Amniotic epithelial cell (primary cell): ENCODE results near the gene C13orf46.
"Not testable (repeated sequence)": the region's sequence is repeated elsewhere in the genome, so short reads cannot be mapped to it uniquely, and the experiment has no call there.

Source experiments
- DNase-seq: peaks from one replicate; pipeline ENCODE4 v3.0.0-alpha.2; 2010; ENCODE audit warnings: low read depth

C13orf46 gene

DNA sequence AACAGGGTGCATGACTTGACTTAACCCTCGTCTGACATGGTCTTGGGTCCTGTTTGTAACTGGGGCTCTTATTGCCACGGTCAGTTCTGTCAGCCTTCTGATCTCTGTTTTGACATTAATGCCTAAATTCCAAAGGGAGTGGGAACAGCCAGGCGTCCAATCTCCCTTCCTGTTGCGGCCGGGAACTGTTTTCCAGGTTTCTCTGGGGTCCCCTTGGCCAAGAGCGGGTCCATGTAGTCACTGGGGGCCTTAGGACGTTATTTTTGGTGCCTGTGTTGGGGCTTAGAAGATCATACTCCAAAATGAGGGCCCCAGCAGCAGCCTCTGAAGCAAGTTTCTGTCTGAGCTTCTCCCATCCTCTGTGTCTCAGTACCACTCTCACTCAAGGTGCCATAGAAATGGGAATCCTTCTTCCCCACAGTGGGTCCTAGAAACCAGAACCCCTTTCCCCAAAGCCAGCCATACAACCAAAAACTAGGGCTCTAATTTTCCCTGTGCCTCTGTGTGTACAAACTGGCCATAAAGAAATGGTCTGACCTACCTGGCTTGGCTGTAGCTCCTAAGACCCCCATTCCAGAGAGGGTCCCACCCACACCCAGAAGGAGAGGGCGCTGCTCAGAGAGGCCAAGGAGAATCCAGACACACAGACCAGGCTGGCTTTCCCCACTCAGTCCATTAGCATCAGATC, 50.4 kb downstream of the C13orf46 start:
- DNase-seq, result no peak

DNA sequence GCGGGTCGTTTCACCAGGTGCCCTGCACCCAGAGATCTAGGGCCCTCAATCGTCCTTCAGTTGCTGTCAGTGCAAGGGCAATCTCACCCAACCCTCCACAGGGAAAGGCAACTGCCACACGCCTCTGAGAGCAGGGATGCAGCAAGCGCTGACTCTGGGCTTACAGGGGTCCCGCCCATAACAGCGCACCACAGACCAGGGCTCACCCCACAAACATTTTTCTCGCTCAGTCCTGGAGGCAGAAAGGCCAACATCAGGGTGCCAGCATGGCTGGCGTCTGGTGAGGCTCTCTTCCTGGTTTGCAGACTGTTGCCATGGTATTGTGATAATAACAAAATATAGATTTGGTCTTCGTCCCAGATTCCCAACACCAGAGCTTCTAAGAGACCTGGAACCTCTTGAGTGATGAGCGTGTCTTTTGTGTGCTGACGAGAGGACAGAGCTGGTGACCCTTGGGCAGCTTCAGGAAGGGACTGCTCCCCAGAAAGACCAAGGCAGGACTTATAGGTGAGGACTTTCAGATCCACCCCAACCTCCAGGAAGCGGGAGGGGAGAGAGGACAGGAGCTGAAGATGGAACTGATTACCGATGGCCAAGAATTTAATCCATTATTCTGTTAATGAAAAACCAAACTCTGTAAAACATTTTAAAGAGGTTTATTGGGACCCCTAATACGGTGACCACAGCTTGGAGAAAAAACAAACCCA, 51.3 kb downstream of the C13orf46 start:
- no peak for DNase-seq

DNA sequence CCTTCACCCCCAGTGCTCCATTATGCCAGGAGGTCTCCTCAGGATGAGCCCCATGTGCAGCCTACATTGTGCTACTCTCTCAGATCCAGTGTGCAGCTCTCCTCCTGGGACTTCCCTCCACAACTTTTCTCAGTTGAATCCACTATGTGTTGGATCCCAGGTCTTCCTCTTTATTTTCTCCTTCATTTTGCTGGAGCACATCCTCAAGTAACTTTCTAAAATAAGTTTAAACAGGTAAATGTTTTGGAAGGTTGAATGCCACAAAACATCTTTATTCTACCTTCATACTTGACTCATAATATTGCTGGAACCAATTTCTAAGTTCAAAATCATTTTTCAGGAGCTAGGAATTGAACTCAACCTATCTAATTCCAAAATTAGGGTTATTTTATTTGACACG, 52.1 kb downstream of the C13orf46 start:
- no peak for DNase-seq

DNA sequence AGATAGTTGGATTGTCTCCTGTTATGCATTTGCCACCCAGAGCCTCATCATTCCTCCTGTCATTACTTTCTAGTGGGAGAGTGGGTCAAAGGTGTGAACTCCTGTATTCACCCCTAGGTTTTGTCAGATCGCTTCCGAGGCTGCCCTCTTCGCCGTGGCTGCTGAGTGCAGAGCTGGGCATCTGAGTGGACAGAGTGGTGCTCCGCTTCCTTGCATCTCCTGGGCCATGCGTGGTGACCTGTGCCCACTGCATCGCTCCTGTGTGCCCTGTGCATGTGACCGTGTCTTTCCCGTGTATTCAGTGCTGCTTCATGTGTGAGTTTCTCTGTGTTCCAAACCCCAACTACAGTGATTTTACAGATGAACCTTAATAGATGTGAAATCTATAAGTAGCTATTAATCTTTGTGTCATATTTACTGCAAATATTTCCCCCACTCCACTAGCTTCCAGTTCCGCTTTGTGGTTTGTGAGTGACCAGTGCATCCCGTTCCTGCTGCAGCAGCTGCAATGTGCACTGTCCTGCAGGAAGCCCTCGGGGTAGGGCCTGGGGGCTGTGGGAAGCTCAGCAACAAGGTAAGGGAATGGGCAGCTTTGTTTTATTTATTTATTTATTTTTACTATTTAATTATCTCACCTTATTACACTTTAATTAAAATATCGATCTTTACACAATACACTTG, 53.1 kb downstream of the C13orf46 start:
- no peak for DNase-seq

DNA sequence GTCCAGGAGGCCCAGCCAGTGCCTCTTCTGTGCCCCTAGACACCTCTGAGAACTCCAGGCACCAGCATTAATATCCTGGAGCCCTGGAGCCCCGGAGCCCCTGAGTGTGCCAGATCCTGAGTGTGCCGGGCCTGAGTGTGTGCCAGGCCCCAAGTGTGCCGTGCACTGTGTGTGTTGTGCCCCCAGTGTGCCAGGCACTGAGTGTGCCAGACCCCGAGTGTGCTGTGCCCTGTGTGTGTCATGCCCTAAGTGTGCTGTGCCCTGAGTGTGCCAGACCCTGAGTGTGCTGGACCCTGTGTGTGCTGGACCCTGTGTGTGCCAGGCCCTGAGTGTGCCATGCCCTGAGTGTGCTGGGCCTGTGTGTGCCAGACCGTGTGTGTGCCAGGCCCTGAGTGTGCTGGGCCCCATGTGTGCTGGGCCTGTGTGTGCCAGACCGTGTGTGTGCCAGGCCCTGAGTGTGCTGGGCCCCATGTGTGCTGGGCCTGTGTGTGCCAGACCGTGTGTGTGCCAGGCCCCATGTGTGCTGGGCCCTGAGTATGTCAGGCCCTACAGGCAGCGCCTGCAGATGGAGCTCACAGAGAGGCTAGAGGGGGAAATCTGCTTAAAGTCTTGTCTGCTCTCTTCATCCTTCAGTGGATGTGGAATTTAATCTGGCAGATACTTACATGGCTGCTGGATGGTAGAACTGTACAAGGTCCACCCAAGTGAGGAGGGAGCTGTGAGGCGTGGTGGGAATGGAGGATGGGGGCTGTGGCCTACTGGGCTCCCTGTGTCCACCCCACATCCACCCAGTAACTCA, 53.9 kb downstream of the C13orf46 start:
- DNase-seq, result no peak

DNA sequence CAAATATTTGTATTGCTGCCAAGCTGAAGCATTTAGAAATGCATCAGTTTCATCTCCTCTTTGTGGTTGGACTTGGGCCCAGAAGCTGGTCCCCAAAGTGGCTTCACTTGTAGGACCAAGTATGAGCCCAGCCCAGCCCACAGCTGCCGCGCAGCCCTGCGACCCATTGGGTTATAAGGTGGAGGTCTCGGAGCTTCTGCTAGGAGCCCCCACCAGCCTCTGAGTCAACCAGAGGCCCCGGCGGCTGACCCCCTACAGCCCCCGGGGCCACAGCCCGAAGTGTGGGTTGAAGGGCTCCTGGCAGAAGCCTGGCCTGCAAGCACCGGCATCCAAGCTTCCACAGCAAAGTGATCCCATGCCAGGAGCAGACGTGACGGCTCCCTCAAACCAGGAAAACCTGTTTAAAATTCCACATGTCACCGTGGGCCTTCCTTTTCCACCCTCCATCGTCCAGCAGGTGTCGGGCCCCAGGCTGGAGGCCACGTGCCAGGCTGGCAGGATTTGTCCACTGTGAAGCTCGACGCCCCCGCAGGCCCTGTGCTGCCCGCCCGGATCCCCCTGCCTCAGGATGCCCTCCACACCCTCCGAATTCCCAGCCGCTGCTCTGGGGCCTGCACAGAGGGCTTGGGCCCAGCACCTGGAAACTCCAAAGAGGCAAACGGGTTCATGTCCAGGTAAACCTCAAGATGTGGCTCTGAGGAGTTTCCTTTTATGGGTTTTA, 54.7 kb downstream of the C13orf46 start:
- DNase-seq, result no peak

DNA sequence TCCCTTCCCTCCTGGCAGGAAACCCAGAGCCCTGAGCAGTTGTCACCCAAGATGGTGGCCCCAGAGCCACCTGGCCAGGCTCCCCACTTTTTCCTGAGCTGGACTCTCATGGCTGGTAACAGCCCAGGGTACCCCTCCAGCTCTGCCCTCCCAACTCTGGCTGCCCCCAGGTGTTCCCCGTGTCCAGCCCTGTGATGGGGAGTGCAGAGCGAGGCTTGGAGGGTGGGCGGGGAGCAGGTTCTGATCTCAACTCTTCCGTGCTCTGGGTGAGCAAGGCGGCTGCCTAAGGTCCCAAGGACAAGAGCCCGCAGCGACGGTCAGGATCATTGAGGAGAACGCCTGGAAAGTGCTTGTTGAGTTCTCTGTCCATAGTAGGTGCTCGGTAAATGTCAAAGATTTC, 55.3 kb downstream of the C13orf46 start:
- no peak for DNase-seq

DNA sequence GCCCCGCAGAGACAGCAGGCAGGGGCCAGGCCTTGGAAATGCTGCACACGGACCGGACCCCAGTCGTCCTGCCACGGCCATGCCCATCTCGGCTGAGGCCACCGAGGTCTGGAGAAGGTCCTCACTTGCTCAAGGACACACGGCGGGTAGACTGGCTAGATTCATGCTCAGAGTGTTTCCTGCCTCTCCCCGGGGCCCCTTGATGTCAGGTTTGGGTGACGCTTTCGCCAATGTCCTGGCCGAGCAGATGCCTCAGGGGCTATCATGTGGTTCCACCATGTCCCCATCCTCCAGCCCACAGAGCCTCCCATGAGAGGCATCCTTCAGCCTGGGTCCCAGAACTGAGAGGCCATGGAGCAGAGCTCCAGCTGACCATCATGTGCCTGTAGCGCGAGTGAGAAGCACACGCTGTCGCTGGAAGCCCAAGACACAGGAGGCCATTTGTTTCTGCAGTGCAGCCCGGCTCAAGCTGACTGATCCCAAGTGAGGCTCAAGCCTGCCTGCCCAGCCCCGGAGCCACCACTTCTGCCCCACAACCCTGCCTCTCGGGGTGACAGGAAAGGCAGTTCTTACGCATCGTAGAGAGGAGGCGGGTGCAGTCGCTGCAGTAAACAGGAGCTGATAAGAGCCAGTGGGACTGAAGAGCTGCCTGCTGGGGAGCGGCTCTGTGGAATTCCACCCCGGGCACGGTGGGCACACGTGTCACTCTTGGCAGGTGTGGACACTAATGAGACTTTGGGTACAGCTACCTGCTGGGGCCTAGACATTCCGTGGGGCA, 56.1 kb downstream of the C13orf46 start:
- DNase-seq, result no peak

DNA sequence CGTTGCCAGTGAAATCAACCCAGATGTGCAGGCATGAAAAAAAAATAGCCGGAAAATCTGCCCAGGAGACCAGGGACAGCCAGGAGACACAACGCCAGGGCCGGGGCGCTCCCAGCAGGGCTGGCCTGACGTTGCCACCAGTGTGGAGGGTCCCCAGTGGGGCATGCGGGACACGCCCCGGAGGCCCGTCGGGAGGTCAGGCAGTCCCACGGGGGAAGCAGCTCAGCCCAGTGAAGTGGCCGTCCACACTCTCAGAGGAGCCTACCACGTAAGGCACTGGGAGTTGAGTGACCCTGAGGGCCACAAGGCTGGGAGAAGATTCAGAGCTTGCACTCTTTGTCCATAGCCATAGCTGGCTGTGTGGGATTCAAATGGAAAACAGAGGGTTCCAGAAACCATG, 56.8 kb downstream of the C13orf46 start:
- DNase-seq, result no peak

DNA sequence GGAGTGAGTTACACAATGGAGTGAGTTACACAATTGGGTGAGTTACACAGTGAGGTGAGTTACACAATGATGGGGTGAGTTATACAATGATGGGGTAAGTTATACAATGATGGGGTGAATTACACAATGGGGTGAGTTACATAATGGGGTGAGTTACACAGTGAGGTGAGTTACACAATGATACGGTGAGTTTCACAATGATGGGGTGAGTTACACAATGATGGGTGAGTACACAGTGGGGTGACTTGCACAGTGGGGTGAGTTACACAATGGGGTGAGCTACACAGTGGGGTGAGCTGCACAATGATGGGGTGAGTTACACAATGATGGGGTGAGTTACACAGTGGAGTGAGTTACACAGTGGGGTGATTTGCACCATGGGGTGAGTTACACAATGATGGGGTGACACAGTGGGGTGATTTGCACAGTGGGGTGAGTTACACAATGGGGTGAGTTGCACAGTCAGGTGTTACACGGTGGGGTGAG, 57.5 kb downstream of the C13orf46 start:
- peak; percentile 79 for DNase-seq

DNA sequence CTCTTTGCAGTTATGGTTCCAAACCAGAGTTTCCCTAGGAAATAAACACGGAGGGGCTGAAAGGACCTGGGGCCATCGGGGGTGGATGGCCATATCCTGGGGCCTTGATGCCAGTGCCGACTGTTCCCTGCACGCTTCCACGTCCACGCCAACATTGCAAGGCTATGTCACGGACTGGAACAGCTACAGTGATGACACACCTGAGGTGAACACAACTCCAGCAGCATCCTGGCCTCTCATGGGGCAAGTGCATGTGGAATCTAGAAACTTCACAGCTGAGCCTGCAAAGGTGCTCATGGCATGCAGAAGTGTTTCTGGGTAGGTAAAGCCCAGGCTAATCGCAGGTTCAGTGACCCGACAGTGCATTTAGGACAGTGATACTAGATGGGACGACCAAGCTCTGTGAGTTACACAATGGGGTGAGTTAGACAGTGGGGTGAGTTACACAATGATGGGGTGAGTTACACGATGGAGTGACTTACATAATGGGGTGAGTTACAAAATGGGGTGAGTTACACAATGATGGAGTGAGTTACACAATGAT, 58.0 kb downstream of the C13orf46 start:
- no peak for DNase-seq

DNA sequence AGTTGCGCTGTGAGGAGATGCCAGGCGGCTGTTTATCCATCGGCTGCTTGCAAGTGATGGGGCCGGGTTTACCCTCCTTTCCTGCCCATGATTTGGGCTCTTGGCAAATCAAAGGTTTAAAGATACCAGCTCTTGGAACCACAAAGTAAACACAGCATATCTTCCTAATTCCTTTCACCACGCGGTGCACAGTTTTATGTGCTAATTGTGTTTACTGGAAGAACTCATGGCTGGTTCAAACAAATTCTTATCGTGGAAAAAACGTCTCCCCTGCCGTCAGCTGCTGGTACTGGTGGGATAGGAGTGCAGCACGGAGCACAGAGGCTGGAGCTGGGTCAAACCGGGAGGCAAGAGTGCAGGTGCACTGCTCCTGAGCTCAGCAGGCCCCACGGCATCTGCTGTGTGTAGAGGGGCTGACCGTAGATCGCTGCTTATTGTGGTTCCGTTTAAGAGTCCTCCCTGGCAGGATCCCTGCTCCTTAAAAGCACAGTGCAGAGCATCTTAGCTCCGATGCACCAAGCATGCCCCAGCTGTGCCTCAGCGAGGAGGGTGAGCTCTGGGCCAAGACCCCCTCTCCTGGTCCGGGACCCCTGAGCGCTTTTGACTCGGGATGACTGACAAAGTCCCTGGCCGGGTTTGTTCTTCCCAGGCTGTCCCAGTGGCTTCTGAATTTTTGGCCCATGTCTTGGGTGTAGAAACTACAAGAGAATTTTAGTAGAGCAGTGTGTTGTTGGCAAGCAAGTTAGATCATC, 58.7 kb downstream of the C13orf46 start:
- DNase-seq, result peak; percentile 44

DNA sequence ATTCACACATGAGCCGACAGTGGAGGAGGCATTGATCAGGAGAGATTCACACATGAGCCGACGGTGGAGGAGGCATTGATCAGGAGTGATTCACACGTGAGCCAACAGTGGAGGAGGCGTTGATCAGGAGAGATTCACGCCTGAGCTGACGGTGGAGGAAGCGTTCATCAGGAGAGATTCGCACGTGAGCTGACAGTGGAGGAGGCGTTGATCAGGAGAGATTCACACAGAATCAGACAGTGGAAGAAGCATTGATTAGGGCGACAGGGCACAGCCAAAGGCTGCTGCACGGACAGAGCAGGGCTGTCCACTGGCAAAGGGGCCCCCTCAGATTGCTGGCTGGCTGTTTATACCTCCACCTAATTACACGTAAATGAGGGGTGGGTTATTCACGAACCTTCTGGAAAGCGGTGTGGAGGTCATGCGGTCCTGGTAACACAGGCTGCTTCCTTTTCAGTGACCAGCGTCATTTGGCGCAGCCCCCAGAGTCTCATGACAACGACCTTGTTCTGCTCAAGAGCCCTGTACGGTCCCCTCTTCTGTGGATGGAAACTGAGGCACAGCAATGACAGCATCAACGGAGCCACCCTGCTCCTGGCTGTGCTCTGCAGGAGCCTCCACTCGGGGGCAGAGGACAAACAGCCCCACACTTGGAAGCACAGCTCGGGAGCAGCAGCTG, 59.4 kb downstream of the C13orf46 start:
- no peak for DNase-seq

DNA sequence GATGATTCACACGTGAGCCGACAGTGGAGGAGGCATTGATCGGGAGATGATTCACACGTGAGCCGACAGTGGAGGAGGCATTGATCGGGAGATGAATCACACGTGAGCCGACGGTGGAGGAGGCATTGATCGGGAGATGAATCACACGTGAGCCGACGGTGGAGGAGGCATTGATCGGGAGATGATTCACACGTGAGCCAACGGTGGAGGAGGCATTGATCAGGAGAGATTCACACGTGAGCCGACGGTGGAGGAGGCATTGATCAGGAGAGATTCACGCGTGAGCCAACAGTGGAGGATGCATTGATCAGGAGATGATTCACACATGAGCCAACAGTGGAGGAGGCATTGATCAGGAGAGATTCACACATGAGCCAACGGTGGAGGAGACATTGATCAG, 60.0 kb downstream of the C13orf46 start:
- DNase-seq, result not testable (repeated sequence)

DNA sequence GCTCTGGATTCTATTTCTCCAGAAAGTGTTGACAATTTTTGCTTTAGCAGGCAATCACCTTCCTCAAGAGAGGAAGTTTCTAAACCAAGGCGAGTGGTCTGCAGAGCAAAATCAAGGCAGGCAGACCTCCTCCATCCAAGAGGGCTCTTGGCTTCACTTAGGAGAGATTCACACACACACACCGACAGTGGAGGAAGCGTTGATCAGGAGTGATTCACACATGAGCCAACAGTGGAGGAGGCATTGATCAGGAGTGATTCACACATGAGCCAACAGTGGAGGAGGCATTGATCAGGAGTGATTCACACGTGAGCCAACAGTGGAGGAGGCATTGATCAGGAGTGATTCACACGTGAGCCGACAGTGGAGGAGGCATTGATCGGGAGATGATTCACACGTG, 60.5 kb downstream of the C13orf46 start:
- DNase-seq, result not testable (repeated sequence)

DNA sequence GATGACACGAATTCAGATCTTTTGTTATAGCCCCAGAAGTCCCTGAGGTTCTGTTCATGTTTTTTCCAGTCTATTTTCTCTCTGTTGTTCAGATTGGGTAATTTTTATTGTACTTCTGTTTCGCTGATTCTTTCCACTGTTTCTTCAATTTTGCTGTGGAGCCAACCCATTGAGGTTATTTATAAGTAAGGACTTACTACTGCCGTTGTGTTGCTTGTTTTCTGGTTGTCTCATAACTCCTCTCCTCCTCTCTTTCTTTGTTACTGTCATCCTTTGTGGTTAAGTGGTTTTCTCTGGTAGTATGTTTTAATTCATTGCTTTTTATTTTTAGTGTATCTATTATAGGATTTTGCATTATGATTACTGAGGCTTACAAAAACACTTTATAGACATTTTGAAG, 61.3 kb downstream of the C13orf46 start:
- peak; percentile 70 for DNase-seq

DNA sequence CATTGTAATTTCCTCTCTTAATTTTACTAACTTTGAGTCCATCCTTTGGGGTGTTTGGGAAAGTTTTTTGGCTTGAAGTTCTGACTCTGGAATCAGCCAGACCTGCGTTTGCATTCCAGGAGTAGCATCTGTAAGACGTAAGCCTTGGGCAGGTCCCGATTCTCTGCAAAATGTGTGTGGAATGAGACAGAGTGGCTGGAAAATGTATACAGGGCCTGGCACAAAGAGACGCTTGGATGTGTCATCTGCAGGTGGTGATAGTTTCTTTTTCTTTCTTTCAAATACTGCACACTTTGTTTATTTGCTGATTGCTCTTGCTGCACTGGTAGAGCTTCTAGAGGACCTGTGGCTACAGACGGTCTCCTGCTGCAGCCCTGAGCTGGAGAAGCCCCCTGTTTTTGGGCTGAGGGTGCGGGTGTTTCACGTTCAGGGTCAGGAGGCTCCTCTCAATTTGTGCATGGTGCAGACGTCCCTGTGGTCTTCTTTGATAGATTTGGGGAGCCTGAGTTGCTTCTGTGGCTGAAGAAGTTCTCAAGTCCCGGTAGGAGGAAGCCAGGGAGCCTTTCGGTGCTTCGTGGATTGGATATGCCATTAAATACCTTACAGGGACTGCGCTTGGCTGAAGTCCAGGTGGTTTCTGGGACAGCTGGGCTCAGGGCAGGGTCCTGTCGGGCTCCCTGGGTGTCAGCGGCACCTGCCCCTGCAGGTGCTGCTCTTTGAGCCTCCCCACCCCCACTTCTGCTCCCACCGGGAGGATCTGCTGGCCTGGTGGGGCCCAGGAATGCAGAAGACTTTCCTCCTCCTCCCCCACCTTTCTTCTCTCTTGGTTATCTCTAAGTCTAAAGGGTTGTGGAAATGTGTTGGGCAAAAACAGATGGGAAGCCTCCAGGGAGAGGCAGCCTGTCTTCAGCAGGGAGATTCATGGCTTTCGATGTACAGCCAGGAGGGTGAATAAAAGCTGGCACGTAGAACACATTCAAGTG, 66.0 kb downstream of the C13orf46 start:
- DNase-seq, result peak; percentile 96

DNA sequence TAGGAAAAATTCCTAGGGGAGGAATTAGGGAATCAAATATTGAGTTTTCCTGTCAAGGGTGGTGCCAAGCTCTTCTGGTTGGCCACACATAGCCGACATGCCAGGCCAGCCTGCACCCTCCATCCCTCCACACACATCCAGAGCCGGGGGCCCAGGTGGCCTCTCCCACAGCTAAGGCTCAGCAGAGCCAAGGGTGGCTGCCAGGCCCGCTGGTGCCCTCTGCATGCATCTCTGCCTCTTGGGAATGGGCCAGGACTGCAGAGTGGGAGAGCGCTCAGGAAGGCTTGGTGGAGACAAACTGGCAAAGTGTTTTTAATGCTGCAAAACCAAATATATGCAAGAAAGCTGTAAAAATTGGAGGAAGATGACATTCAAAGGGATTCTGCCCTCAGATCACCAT, 67.3 kb downstream of the C13orf46 start:
- no peak for DNase-seq
